Measurements from ENCODE around the gene PTPN14.
A peak's percentile ranks its signal among the peaks of the same experiment; 100 is the strongest.

Gene PTPN14

GRCh38 chr1:214518361-214518760, 33.0 kb downstream of the PTPN14 start:
- DNase-seq (ENCODE audit: low read depth), result no peak
- TF ChIP-seq CTCF (IDR thresholded peaks at IDR 0.05; ENCODE audit: low read depth, low read length), result no peak
- TF ChIP-seq MYC (IDR thresholded peaks at IDR 0.05; ENCODE audit: low read depth, low read length), result no peak
- TF ChIP-seq POLR2A (IDR thresholded peaks at IDR 0.05; ENCODE audit: extremely low read depth, insufficient read length), result no peak
- TF ChIP-seq, protein P1, sequence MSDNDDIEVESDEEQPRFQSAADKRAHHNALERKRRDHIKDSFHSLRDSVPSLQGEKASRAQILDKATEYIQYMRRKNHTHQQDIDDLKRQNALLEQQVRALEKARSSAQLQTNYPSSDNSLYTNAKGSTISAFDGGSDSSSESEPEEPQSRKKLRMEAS (IDR thresholded peaks at IDR 0.05; ENCODE audit: low read depth, low read length), result no peak
- H3K4me3 ChIP-seq (ENCODE audit: low read depth, low read length), result no peak overlapping the region

- H3K4me3 ChIP-seq (ENCODE audit: low read depth, low read length), result no peak overlapping the region
- TF ChIP-seq POLR2A (IDR thresholded peaks at IDR 0.05; ENCODE audit: extremely low read depth, insufficient read length) (no peak), MYC (IDR thresholded peaks at IDR 0.05; ENCODE audit: low read depth, low read length) (no peak), CTCF (IDR thresholded peaks at IDR 0.05; ENCODE audit: low read depth, low read length) (no peak)
- TF ChIP-seq, protein P1 (IDR thresholded peaks at IDR 0.05; ENCODE audit: low read depth, low read length), result no peak
- DNase-seq (ENCODE audit: low read depth), result no peak
These were observed 34.7 kb downstream of the PTPN14 start for GRCh38 chr1:214516434-214517326.

GRCh38 chr1:214515544-214516433, 35.6 kb downstream of the PTPN14 start:
- DNase-seq (ENCODE audit: low read depth), result no peak
- no peak overlapping the region for H3K4me3 ChIP-seq (ENCODE audit: low read depth, low read length)
- TF ChIP-seq, protein P1 (IDR thresholded peaks at IDR 0.05; ENCODE audit: low read depth, low read length), result no peak
- no peak for TF ChIP-seq POLR2A (IDR thresholded peaks at IDR 0.05; ENCODE audit: extremely low read depth, insufficient read length)
- no peak for TF ChIP-seq CTCF (IDR thresholded peaks at IDR 0.05; ENCODE audit: low read depth, low read length)
- TF ChIP-seq MYC (IDR thresholded peaks at IDR 0.05; ENCODE audit: low read depth, low read length), result no peak

- TF ChIP-seq POLR2A (IDR thresholded peaks at IDR 0.05; ENCODE audit: extremely low read depth, insufficient read length) (no peak), MYC (IDR thresholded peaks at IDR 0.05; ENCODE audit: low read depth, low read length) (no peak)
- TF ChIP-seq, protein P1 (IDR thresholded peaks at IDR 0.05; ENCODE audit: low read depth, low read length), result no peak
- H3K4me3 ChIP-seq (ENCODE audit: low read depth, low read length), result no peak overlapping the region
- DNase-seq (ENCODE audit: low read depth), result no peak
These were observed 36.5 kb downstream of the PTPN14 start for GRCh38 chr1:214514819-214515383.

GRCh38 chr1:214514032-214514818, 37.2 kb downstream of the PTPN14 start:
- TF ChIP-seq POLR2A (IDR thresholded peaks at IDR 0.05; ENCODE audit: extremely low read depth, insufficient read length) (no peak), MYC (IDR thresholded peaks at IDR 0.05; ENCODE audit: low read depth, low read length) (no peak), CTCF (IDR thresholded peaks at IDR 0.05; ENCODE audit: low read depth, low read length) (no peak)
- TF ChIP-seq, protein P1 (IDR thresholded peaks at IDR 0.05; ENCODE audit: low read depth, low read length), result no peak
- no peak overlapping the region for H3K4me3 ChIP-seq (ENCODE audit: low read depth, low read length)
- peak; percentile 39 for DNase-seq (ENCODE audit: low read depth)

Measured in NB4 (cell line).